Brain pericyte (primary cell): ENCODE results near the gene C1orf50.
"Not testable (repeated sequence)": the region's sequence is repeated elsewhere in the genome, so short reads cannot be mapped to it uniquely, and the experiment has no call there.

Experiments
- DNase-seq: peaks from one replicate; pipeline ENCODE4 v3.0.0-alpha.2; 2012; ENCODE audit warnings: low read depth, low spot score

The C1orf50 gene

GRCh38 chr1:42766741-42767509 is at the start of gene C1orf50, which contains the start of gene P3H1:
C1orf50 (plus strand) TSS chr1:42767249; CDS start chr1:42767312, 63 bp downstream.
P3H1 (minus strand) TSS chr1:42767028; CDS start chr1:42766971, 57 bp downstream.
- DNase-seq, result peak; percentile 98

GRCh38 chr1:42720868-42721267 is 46.2 kb upstream of the C1orf50 start:
- no peak for DNase-seq

- no peak for DNase-seq
These were observed 45.1 kb upstream of the C1orf50 start for GRCh38 chr1:42721926-42722325.

GRCh38 chr1:42722403-42722802 is 44.6 kb upstream of the C1orf50 start:
- not testable (repeated sequence) for DNase-seq

GRCh38 chr1:42723511-42723910 is 43.5 kb upstream of the C1orf50 start:
- DNase-seq, result no peak

- not testable (repeated sequence) for DNase-seq
These were observed 41.2 kb upstream of the C1orf50 start for GRCh38 chr1:42725820-42726219.

- no peak for DNase-seq
These were observed 37.0 kb upstream of the C1orf50 start for GRCh38 chr1:42730002-42730401.

GRCh38 chr1:42730988-42731387 is 36.1 kb upstream of the C1orf50 start:
- DNase-seq, result no peak

- no peak for DNase-seq
These were observed 35.5 kb upstream of the C1orf50 start for GRCh38 chr1:42731585-42731984.

GRCh38 chr1:42732126-42732680 is 34.8 kb upstream of the C1orf50 start:
- no peak for DNase-seq

- no peak for DNase-seq
These were observed 33.4 kb upstream of the C1orf50 start for GRCh38 chr1:42733415-42734200.

- no peak for DNase-seq
These were observed 32.6 kb upstream of the C1orf50 start for GRCh38 chr1:42734201-42735035.

- DNase-seq, result no peak
These were observed 32.0 kb upstream of the C1orf50 start for GRCh38 chr1:42735056-42735455.

GRCh38 chr1:42735477-42736105 is 31.5 kb upstream of the C1orf50 start:
- no peak for DNase-seq

- DNase-seq, result no peak
These were observed 30.9 kb upstream of the C1orf50 start for GRCh38 chr1:42736152-42736551.

- no peak for DNase-seq
These were observed 30.4 kb upstream of the C1orf50 start for GRCh38 chr1:42736571-42737200.

- DNase-seq, result no peak
These were observed 29.8 kb upstream of the C1orf50 start for GRCh38 chr1:42737257-42737656.

- DNase-seq, result no peak
These were observed 28.9 kb upstream of the C1orf50 start for GRCh38 chr1:42737986-42738677.

- DNase-seq, result no peak
These were observed 28.3 kb upstream of the C1orf50 start for GRCh38 chr1:42738678-42739226.
